Parathyroid adenoma (tissue), 2 donors: ENCODE measurements around the gene STAC.

ENCODE experiments used
- H2AFZ ChIP-seq: fragments of 300-600 bp; sonication (generic); one replicate; pipeline ENCODE4 v1.7.0; 2017; ENCODE audit warnings: antibody characterized with exemption, mild to moderate bottlenecking
- H3K27ac ChIP-seq: fragments of 300-600 bp; sonication (generic); one replicate; pipeline ENCODE4 v1.7.0; 2017
- H3K27me3 ChIP-seq: fragments of 300-600 bp; sonication (generic); one replicate; pipeline ENCODE4 v1.7.0; 2017; ENCODE audit warnings: low read length; ENCODE audit not compliant: control insufficient read depth, insufficient read depth
- H3K36me3 ChIP-seq: fragments of 300-600 bp; sonication (generic); one replicate; pipeline ENCODE4 v1.7.0; 2017; ENCODE audit warnings: low read length; ENCODE audit not compliant: control insufficient read depth, insufficient read depth
- H3K4me1 ChIP-seq: fragments of 300-600 bp; sonication (generic); one replicate; pipeline ENCODE4 v1.7.0; 2017; ENCODE audit warnings: control low read depth
- H3K4me2 ChIP-seq: fragments of 300-600 bp; sonication (generic); one replicate; pipeline ENCODE4 v1.7.0; 2017; ENCODE audit warnings: low read length
- H3K4me3 ChIP-seq: fragments of 300-600 bp; sonication (generic); one replicate; pipeline ENCODE4 v1.7.0; 2017; ENCODE audit warnings: low read depth, low read length
- H3K79me2 ChIP-seq: fragments of 300-600 bp; sonication (generic); one replicate; pipeline ENCODE4 v1.7.0; 2017; ENCODE audit warnings: control low read depth
- H3K9ac ChIP-seq: fragments of 300-600 bp; sonication (generic); one replicate; pipeline ENCODE4 v1.7.0; 2017; ENCODE audit warnings: mild to moderate bottlenecking
- H3K9me3 ChIP-seq: fragments of 300-600 bp; sonication (generic); one replicate; pipeline ENCODE4 v1.7.0; 2017; ENCODE audit warnings: low read length; ENCODE audit not compliant: control insufficient read depth
- TF ChIP-seq, protein P1 (sequence below): fragments of 300-600 bp; sonication (generic); IDR thresholded peaks from one replicate; pipeline ENCODE4 v1.7.0; 2017; ENCODE audit warnings: antibody characterized with exemption, mild to moderate bottlenecking
- donor health status: primary hyperparathyroidism.

Gene STAC

DNA sequence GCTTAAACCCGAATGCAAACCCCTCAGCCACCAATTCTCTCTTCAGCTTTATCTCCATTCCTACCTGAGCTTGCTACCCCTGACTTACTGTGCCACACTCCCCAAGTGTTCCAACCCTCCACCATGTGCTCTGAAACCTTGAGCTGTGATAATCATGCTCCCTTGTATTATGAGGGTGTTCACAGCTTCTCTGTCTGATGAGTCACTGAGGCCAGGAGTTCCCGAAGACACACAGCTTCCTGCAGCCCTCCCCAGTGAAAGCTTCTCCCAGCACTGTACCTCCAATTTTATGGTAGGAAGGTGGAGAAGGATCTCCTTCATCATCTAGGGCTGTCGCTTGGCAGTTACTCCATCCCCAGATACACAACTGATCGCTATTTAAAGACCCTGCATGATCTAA is 24.9 kb downstream of the STAC start:
- Histone ChIP-seq H2AFZ (no peak overlapping the region), H3K9ac (no peak overlapping the region), H3K4me2 (no peak overlapping the region), H3K4me3 (no peak overlapping the region), H3K4me1 (no peaks in the 10 kb centered on the region), H3K9me3 (no peaks in the 10 kb centered on the region), H3K79me2 (no peaks in the 10 kb centered on the region), H3K27me3 (no peaks in the 10 kb centered on the region), H3K27ac (no peak overlapping the region), H3K36me3 (no peaks in the 10 kb centered on the region)
- TF ChIP-seq, protein P1, sequence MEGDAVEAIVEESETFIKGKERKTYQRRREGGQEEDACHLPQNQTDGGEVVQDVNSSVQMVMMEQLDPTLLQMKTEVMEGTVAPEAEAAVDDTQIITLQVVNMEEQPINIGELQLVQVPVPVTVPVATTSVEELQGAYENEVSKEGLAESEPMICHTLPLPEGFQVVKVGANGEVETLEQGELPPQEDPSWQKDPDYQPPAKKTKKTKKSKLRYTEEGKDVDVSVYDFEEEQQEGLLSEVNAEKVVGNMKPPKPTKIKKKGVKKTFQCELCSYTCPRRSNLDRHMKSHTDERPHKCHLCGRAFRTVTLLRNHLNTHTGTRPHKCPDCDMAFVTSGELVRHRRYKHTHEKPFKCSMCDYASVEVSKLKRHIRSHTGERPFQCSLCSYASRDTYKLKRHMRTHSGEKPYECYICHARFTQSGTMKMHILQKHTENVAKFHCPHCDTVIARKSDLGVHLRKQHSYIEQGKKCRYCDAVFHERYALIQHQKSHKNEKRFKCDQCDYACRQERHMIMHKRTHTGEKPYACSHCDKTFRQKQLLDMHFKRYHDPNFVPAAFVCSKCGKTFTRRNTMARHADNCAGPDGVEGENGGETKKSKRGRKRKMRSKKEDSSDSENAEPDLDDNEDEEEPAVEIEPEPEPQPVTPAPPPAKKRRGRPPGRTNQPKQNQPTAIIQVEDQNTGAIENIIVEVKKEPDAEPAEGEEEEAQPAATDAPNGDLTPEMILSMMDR: no peak

DNA sequence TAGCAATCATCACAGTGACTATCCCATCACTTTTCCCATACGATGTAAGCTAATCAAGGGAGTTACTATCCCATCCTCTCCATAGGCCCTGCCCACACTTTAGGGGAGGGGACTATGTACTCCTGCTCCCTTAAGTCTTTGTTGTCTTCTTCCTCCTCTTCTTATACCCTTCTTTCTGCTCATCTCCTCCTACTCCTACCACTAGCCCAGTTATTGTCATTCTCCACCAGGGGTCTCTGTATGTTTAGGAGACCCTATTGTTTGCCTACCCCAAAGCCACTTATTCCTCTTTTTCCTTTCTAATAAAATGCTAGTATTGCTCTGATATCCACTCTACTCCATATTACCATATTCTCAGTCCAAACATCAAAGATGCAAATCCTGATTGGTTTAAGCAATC is 27.8 kb downstream of the STAC start:
- TF ChIP-seq, protein P1: no peak

DNA sequence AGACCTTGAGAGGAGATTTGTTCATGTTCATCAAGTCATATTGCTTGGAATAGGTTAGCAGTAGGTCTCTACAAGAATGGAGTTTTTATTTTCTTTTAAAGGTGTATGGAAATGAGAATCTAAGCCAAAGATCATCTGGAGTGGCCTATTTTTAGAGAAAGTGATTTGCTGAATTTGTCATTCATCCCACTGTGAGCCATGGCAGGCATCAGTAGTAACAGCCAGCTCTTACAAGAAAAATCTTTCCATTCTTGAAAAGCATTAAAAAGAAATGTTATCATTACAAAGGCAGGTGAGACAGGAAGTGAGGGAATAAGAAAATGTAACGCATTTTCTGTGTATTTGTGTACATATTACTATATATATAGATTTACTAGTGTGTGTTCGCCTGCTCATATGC is 29.6 kb downstream of the STAC start:
- Histone ChIP-seq H3K36me3 (no peaks in the 10 kb centered on the region), H3K9me3 (no peaks in the 10 kb centered on the region), H3K4me3 (no peak overlapping the region), H3K4me2 (no peak overlapping the region), H3K4me1 (no peaks in the 10 kb centered on the region), H3K27ac (no peak overlapping the region), H3K9ac (no peak overlapping the region), H3K27me3 (no peaks in the 10 kb centered on the region), H3K79me2 (no peaks in the 10 kb centered on the region), H2AFZ (no peak overlapping the region)
- TF ChIP-seq, protein P1: no peak

More for the DNA sequence above, 27.8 kb downstream of the STAC start:
- Histone ChIP-seq H3K4me3 (no peak overlapping the region), H3K27ac (no peak overlapping the region), H3K36me3 (no peaks in the 10 kb centered on the region), H3K4me1 (no peaks in the 10 kb centered on the region), H3K9me3 (no peaks in the 10 kb centered on the region), H3K4me2 (no peak overlapping the region), H3K79me2 (no peaks in the 10 kb centered on the region), H3K9ac (no peak overlapping the region), H2AFZ (no peak overlapping the region), H3K27me3 (no peaks in the 10 kb centered on the region)

DNA sequence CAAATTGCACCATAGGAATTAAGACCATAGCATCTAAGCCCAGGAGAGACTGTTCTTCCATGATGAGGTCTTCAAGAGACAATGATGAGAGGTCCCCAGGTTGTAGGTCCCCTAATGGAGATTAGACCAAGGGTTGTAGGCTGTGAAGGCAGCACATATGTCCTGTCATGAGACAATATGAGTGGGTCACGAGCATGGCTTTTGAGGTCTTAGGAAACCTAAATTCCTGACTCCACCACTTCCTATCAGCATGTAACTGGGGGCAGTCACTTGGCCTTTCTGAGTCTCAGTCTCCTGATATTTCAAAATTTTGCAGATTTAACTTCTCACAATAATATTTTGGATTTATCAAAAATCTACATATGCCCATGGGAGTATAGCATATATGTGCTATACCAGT is 31.3 kb downstream of the STAC start:
- H3K9ac ChIP-seq: no peak overlapping the region
- no peak overlapping the region for H2AFZ ChIP-seq
- no peak overlapping the region for H3K27ac ChIP-seq
- no peak overlapping the region for H3K4me2 ChIP-seq
- no peaks in the 10 kb centered on the region for H3K4me1 ChIP-seq
- H3K79me2 ChIP-seq: no peaks in the 10 kb centered on the region
- H3K4me3 ChIP-seq: no peak overlapping the region
- H3K27me3 ChIP-seq: no peaks in the 10 kb centered on the region
- H3K9me3 ChIP-seq: no peaks in the 10 kb centered on the region
- TF ChIP-seq, protein P1: no peak
- H3K36me3 ChIP-seq: no peaks in the 10 kb centered on the region

DNA sequence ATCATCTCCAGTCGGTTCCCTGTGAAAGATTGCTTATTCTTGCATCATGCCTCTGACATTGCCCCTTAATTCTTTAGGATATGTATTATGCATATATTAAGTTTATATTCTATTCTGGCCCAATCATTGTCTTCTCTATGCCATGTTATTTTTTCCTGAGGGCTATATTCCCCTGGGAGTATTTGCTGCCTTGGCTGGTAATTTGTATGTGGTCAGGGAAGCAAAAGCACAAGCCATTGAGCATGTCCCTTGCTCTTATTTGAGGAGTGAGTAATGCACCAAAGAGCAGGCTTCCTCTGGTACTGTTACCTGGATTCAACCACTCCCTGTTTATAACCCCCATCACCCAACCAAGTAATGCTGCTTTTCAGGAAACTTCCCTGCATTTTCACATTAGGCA is 36.3 kb downstream of the STAC start:
- Histone ChIP-seq H3K4me1 (no peaks in the 10 kb centered on the region), H3K27ac (no peak overlapping the region), H3K9ac (no peak overlapping the region), H3K4me3 (no peak overlapping the region), H3K79me2 (no peaks in the 10 kb centered on the region), H3K36me3 (no peaks in the 10 kb centered on the region), H2AFZ (no peak overlapping the region), H3K27me3 (no peaks in the 10 kb centered on the region), H3K4me2 (no peak overlapping the region), H3K9me3 (no peaks in the 10 kb centered on the region)
- TF ChIP-seq, protein P1: no peak
